DMS 273 (cell line): ENCODE results near the gene DUSP1.

Source experiments
- DNase-seq: peaks from one replicate; lab custom pipeline; 2025; ENCODE audit not compliant: unreplicated experiment; lab: John Stamatoyannopoulos, UW

Gene DUSP1

GRCh38 chr5:172727551-172727950 is 43.4 kb downstream of the DUSP1 start:
- DNase-seq, result no peak

GRCh38 chr5:172726966-172727365 is 44.0 kb downstream of the DUSP1 start:
- DNase-seq, result no peak

GRCh38 chr5:172725785-172726184 is 45.2 kb downstream of the DUSP1 start:
- no peak for DNase-seq

GRCh38 chr5:172725273-172725672 is 45.7 kb downstream of the DUSP1 start:
- DNase-seq, result no peak

- DNase-seq, result no peak
Observed at GRCh38 chr5:172724242-172725183, 46.5 kb downstream of the DUSP1 start.

- DNase-seq, result no peak
Observed at GRCh38 chr5:172723508-172723907, 47.5 kb downstream of the DUSP1 start.

- DNase-seq, result no peak
Observed at GRCh38 chr5:172722327-172722815, 48.6 kb downstream of the DUSP1 start.

- no peak for DNase-seq
Observed at GRCh38 chr5:172721455-172722326, 49.3 kb downstream of the DUSP1 start.

- no peak for DNase-seq
Observed at GRCh38 chr5:172720655-172721054, 50.3 kb downstream of the DUSP1 start.

- DNase-seq, result no peak
Observed at GRCh38 chr5:172719211-172719610, 51.8 kb downstream of the DUSP1 start.

- no peak for DNase-seq
Observed at GRCh38 chr5:172718527-172719114, 52.4 kb downstream of the DUSP1 start.
